K562 (cell line): ENCODE results near the gene CCDC27. TPM values are rescaled to one million over a fixed set of nuclear protein-coding genes. Genes with fewer than 3 reads are reported as not detected.
A peak's percentile ranks its signal among the peaks of the same experiment; 100 is the strongest.

Experiments
- BRF1 ChIP-seq: IDR thresholded peaks from 3 replicates; pipeline ENCODE4 v1.6.1; 2011; ENCODE audit warnings: borderline replicate concordance, mild to moderate bottlenecking; ENCODE audit not compliant: insufficient read length; ENCODE audit errors: extremely low read depth
- DNMT1 ChIP-seq: fragments of 450-650 bp; IDR thresholded peaks from 2 replicates; pipeline ENCODE4 v1.6.1; 2016; ENCODE audit warnings: antibody characterized with exemption, mild to moderate bottlenecking
- FOXM1 ChIP-seq, 2 experiments: fragments of 450-650 bp in 1 of 2; sonication (generic) in 1 of 2; formaldehyde crosslinking in 1 of 2; IDR thresholded peaks; 2 replicates each; pipeline versions ENCODE4 v1.6.1 to v1.9.0; 2017 to 2022; ENCODE audit warnings: low read depth in 2 of 2, mild to moderate bottlenecking in 2 of 2, missing genetic modification reagents in 1 of 2, moderate library complexity in 1 of 2
- FOXP1 ChIP-seq: sonication (generic); formaldehyde crosslinking; IDR thresholded peaks from 2 replicates; pipeline ENCODE4 v1.8.0; 2022; ENCODE audit warnings: mild to moderate bottlenecking, missing genetic modification reagents
- NCOA6 ChIP-seq: fragments of 450-650 bp; IDR thresholded peaks from 2 replicates; pipeline ENCODE4 v1.6.1; 2017; ENCODE audit warnings: mild to moderate bottlenecking
- PML ChIP-seq: IDR thresholded peaks from 2 replicates; pipeline ENCODE4 v1.6.1; 2012; ENCODE audit warnings: low read length, inconsistent platforms
- TGIF2 ChIP-seq: sonication (generic); formaldehyde crosslinking; IDR thresholded peaks from 2 replicates; pipeline ENCODE4 v1.8.1; 2022; ENCODE audit warnings: mild to moderate bottlenecking, missing genetic modification reagents, moderate library complexity
- U2AF2 ChIP-seq: fragments of 200-400 bp; formaldehyde crosslinking; optimal IDR thresholded peaks from 2 replicates; pipeline ENCODE3; 2017; ENCODE audit warnings: low read depth, mild to moderate bottlenecking, low read length
- ZNF282 ChIP-seq: sonication (generic); formaldehyde crosslinking; IDR thresholded peaks from 2 replicates; pipeline ENCODE4 v1.8.1; 2023; ENCODE audit warnings: missing genetic modification reagents
- polyA plus RNA-seq, 8 experiments: library from polyadenylated mRNA; depleted of rRNA in 4 of 8; stranded (reverse) in 5 of 8; unstranded in 3 of 8; fragments of >200 nt; fragmentation: Nextera tagmentation in 2 of 8; fragmentation: Illumina TruSeq in 1 of 8; extraction: Ambion mirVana in 2 of 8; extraction: Trizol in 1 of 8; gene quantifications; 2 replicates each; pipeline versions ENCODE4 v1.2.1 to v1.2.3, GENCODE V29; 2011 to 2014; ENCODE audit warnings: inconsistent platforms in 1 of 8, missing spikeins in 1 of 8
- total RNA-seq, 7 experiments: library from RNA; depleted of rRNA in 6 of 7; stranded (reverse); fragments of >200 nt in 6 of 7; fragmentation: Illumina TruSeq in 2 of 7; extraction: Trizol in 2 of 7; gene quantifications; 2 replicates each; pipeline versions ENCODE4 v1.2.1 to v1.2.3, GENCODE V29; 2011 to 2021; ENCODE audit warnings: low replicate concordance in 1 of 7
- TF ChIP-seq, protein P1 (sequence below): fragments of 250-450 bp; sonication (Bioruptor Pico); IDR thresholded peaks from 2 replicates; pipeline ENCODE4 v1.8.0; 2021; ENCODE audit warnings: moderate library complexity, mild to moderate bottlenecking, inconsistent platforms
- TF ChIP-seq, protein P2 (sequence below): fragments of 250-450 bp; sonication (Bioruptor Pico); IDR thresholded peaks from 2 replicates; pipeline ENCODE4 v1.5.0; 2021; ENCODE audit warnings: mild to moderate bottlenecking, borderline replicate concordance
- TF ChIP-seq, protein P3 (sequence below): sonication (generic); formaldehyde crosslinking; IDR thresholded peaks from 2 replicates; pipeline ENCODE4 v1.4.0; 2020; ENCODE audit warnings: mild to moderate bottlenecking, missing genetic modification reagents
- TF ChIP-seq, protein P4 (sequence below): fragments of 450-650 bp; IDR thresholded peaks from 2 replicates; pipeline ENCODE4 v1.6.1; 2016; ENCODE audit warnings: antibody characterized with exemption

CCDC27 gene
- total and polyA plus RNA-seq, 9 of the 15 experiments (the other 6 are each of a cell fraction or from before 2014, with no cell fraction given): 0.01 to 0.04 TPM; not detected in 7

DNA sequence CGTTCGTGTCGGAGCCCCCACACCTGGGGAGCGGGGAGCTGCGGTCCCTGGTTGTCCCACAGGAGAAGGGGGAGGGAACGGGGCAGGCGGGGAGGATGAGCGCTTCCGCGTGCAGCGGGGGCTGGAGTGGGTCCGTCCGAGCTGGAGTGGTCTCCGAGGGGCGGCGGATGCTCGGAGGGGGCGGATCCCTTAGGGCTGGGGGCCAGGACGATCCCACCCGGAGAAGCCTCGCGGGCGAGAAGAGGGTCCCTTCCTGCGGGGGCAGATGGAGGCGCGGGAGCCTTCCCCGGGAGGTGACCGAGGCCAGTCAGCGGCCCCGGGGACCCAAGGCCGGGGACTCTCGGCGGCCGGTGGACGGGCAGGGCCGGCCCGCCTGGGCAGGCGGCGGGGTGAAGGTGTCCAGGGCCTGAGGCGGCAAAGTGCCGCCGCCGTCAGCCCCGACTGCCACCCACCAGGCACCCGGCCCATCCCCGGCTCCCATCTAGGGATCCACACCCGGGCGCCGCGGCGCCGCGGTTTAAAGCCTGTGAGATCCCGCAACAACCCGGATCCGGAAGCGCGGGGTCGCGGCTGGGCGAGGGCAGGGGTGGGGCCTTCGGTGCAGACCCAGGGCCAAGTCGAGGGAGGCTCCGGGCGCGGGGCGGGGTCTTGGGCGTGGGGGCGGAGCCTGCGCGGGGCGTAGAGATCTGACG, 5.3 kb upstream of the CCDC27 start (continued):
- TF ChIP-seq, protein P1, sequence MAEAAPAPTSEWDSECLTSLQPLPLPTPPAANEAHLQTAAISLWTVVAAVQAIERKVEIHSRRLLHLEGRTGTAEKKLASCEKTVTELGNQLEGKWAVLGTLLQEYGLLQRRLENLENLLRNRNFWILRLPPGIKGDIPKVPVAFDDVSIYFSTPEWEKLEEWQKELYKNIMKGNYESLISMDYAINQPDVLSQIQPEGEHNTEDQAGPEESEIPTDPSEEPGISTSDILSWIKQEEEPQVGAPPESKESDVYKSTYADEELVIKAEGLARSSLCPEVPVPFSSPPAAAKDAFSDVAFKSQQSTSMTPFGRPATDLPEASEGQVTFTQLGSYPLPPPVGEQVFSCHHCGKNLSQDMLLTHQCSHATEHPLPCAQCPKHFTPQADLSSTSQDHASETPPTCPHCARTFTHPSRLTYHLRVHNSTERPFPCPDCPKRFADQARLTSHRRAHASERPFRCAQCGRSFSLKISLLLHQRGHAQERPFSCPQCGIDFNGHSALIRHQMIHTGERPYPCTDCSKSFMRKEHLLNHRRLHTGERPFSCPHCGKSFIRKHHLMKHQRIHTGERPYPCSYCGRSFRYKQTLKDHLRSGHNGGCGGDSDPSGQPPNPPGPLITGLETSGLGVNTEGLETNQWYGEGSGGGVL: no peak
- TF ChIP-seq PML: no peak; the same call in 1 of the 2 replicates
- TF ChIP-seq BRF1: no peak
- TF ChIP-seq, protein P2, sequence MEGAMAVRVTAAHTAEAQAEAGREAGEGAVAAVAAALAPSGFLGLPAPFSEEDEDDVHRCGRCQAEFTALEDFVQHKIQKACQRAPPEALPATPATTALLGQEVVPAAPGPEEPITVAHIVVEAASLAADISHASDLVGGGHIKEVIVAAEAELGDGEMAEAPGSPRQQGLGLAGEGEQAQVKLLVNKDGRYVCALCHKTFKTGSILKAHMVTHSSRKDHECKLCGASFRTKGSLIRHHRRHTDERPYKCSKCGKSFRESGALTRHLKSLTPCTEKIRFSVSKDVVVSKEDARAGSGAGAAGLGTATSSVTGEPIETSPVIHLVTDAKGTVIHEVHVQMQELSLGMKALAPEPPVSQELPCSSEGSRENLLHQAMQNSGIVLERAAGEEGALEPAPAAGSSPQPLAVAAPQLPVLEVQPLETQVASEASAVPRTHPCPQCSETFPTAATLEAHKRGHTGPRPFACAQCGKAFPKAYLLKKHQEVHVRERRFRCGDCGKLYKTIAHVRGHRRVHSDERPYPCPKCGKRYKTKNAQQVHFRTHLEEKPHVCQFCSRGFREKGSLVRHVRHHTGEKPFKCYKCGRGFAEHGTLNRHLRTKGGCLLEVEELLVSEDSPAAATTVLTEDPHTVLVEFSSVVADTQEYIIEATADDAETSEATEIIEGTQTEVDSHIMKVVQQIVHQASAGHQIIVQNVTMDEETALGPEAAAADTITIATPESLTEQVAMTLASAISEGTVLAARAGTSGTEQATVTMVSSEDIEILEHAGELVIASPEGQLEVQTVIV (CRISPR knock-in tag): no peak
- TF ChIP-seq FOXP1 (CRISPR knock-in tag): no peak
- no peak for TF ChIP-seq NCOA6
- no peak for TF ChIP-seq U2AF2
- TF ChIP-seq, protein P3, sequence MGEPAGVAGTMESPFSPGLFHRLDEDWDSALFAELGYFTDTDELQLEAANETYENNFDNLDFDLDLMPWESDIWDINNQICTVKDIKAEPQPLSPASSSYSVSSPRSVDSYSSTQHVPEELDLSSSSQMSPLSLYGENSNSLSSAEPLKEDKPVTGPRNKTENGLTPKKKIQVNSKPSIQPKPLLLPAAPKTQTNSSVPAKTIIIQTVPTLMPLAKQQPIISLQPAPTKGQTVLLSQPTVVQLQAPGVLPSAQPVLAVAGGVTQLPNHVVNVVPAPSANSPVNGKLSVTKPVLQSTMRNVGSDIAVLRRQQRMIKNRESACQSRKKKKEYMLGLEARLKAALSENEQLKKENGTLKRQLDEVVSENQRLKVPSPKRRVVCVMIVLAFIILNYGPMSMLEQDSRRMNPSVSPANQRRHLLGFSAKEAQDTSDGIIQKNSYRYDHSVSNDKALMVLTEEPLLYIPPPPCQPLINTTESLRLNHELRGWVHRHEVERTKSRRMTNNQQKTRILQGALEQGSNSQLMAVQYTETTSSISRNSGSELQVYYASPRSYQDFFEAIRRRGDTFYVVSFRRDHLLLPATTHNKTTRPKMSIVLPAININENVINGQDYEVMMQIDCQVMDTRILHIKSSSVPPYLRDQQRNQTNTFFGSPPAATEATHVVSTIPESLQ: no peak
- peak; percentile 40; the same call in 1 of the 2 replicates for TF ChIP-seq ZNF282
- no peak for TF ChIP-seq FOXM1 (IDR thresholded peaks at IDR 0.05; ENCODE audit: low read depth)
- 0 out of 2 replicates have a peak, but pooled peaks have one; percentile 53 for TF ChIP-seq FOXM1 (CRISPR knock-in tag; IDR thresholded peaks at IDR 0.05; ENCODE audit: low read depth)
- TF ChIP-seq, protein P4, sequence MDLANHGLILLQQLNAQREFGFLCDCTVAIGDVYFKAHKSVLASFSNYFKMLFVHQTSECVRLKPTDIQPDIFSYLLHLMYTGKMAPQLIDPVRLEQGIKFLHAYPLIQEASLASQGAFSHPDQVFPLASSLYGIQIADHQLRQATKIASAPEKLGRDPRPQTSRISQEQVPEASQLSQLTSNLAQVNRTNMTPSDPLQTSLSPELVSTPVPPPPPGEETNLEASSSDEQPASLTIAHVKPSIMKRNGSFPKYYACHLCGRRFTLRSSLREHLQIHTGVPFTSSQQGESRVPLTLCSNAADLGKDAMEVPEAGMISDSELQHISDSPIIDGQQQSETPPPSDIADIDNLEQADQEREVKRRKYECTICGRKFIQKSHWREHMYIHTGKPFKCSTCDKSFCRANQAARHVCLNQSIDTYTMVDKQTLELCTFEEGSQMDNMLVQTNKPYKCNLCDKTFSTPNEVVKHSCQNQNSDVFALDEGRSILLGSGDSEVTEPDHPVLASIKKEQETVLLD: no peak; the same call in 1 of the 2 replicates
- no peak for TF ChIP-seq TGIF2 (CRISPR knock-in tag)
- TF ChIP-seq DNMT1: no peak
